Middle frontal gyrus (tissue), 1 donor: Measurements from ENCODE around the gene STIM1.
"Not testable (repeated sequence)": the region's sequence is repeated elsewhere in the genome, so short reads cannot be mapped to it uniquely, and the experiment has no call there.

Experiments used
- DNase-seq: peaks from one replicate; pipeline ENCODE4 v3.0.0-alpha.2; 2015; ENCODE audit warnings: low spot score; ENCODE audit errors: extremely low spot score

Gene STIM1

DNA sequence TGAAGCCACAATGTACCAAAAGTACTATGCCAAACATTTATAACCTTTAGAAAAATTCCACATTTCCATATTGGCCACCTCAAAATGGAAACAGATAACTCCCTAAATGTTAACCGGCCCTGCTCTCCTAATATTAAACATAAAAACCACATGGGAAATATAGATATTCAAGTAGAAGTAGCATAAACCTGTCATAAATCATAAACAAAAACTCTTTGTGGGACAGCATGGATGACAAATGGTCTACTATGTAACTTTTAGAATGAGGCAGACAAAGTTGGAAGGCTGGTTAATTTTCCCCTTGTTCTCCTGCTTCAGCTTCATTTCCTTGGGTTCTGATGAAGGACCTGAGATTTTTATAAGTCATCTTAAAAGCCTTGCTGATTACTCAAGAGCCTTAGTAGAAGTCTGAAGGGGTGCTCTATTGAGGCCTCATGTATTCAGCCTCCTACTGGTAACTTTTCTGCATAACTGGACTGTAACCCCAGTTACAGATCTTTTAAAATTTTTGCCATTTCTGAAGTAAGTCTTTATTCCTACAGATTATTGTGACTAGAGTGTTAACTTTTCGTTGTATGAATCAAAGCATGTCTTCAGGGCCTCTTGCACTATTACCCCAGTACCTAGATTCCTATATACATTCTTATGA is 116.4 kb downstream of the STIM1 start:
- DNase-seq, result no peak

DNA sequence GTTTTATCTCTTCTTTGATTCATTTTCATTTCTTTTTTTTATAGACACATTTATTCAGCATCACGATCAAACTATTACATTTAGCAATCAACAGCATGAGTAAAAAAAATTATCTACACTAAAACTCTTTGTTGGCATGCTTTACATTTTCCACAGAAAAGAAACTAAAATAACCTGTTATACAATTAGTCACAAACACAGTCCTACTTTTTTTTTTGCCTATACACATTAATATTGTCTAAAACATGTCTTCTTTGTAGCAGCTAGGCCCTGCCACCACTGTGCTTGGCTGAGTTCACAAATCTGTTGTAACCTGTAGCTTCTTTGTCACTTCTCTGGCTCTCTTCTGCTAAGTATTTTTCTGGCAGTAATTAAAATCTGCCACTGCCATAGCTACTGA is 117.0 kb downstream of the STIM1 start:
- DNase-seq, result no peak

DNA sequence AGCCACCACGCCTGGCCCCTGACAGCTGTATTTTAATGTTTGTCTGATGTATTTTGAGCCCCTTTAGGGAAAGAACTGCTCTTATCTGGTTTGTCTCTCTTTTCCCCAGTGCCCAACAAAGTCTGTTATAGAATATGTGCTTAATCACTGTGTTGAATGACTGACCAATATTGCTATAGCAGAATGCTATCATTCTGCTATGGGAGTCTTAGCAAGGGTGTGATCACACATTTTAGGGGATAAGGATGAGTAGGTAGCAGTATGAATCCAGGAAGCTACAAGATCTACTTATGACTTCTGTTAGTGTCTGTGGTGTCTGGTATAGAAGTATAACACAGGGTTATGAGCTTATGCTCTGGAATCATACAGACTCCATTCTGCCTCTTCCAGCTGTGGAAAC is 121.6 kb downstream of the STIM1 start:
- no peak for DNase-seq

DNA sequence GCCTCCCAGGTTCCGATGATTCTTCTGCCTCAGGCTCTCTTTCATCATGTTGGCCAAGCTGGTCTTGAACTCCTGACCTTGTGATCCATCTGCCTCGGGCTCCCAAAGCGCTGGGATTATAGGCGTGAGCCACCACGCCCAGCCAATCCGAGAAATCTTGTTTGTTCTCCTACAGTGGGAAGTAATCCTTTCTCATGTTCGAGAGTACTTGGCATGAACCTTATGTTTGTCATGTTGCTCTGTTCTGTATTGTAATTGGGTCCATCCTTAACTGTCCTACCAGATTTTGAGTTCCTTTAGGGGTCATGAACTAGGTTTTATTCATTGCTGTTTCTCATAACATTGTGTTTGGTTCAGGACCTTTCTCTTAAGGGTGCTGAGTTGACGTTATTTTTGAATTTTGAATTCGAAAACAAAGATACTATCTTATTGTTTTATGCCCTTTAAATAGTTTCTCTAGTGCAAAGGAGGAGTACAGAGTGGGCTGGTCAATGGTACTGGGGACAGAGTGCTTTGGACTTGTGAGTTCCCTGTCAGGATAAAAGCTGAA is 125.7 kb downstream of the STIM1 start:
- no peak for DNase-seq

DNA sequence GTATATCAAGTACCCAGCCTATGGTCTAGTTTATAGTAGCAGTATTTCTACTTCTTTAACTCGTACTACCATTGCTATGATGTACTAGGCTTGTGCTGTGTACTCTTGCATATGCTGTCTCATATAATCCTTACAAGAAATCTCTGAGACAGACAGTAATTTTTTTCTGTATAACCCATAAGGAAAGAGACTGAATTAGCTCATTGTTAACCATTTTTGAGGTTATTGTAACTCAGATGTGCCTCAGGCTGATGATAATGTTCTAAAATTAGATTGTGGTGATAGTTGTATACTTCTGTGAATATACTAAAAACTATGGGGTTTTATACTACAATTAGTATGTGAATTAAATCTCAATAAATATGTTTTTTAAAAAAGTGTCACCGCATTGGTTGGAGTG is 127.0 kb downstream of the STIM1 start:
- no peak for DNase-seq

DNA sequence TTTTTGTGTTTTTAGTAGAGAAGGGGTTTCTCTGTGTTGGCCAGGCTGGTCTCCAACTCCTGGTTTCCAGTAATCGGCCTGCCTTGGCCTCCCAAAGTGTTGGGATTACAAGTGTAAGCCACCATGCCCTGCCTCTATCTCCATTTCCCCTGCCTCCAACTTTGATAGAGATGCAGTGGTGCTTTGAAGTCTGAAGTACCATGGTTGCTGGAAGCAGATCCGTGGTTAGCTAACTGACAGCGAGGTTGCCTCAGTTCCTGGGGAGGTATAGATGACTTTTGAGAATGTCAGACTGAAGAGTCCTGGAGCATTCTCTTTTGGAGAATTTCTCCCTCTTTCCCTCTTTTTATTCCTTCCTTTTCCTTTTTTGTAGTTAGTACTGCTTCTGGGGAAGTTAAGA is 127.6 kb downstream of the STIM1 start:
- DNase-seq, result no peak

DNA sequence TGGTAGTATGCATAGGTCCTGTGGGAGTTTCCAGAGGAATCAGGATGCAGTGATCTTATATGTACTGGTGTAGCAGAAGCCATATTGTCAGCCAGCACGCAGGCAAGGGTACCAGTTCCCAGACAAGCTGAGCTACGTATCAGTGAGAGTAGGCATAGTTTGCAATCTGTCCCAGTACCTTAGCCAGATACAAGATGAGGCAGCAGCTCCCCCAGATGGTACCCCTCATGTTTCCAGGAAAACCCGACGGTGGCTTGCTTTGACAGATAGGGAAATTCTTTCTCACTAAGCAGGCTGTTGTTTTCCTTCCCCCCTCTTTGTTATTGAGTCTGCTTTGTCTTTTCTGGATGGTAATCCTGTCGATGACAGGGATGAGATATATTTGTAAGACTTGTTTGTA is 129.4 kb downstream of the STIM1 start:
- no peak for DNase-seq

DNA sequence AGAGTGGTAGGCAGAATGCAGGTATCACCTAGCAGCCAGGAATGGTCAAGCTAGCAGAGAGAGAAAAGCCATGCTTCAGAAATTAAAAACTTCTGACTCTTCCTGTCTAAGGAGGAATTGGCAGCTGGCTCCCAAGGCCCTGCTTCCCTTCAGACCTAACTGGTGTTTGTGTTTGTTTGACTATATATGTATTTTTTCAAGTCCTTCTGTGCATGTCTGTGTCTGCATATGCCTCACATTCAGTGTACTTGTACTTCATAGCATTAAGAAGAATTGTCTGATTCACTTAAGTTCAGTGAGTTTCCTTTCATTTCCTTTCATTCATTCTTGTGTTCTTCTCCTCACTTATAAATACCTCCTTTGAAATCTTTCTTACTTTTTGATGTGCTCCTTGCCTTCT is 130.2 kb downstream of the STIM1 start:
- no peak for DNase-seq

DNA sequence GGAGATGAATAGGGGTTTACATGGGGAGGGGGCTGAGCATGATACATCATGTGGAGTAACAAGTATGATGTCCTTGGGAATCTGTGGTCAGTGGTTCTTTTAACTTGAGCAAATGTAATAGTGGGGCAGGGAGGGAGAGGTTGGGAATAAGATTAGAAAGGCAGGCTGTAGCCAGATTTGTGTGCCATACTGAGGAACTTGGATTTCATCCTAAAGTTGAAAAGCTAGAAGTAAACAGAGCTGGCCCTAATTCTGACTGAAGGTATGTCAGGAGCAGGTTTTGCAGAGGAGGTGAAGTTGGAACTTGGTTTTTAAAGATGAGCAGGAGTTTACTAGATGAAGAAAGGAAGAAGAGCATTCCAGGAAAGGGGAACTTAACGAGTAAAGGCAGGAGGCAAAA is 130.8 kb downstream of the STIM1 start:
- no peak for DNase-seq

DNA sequence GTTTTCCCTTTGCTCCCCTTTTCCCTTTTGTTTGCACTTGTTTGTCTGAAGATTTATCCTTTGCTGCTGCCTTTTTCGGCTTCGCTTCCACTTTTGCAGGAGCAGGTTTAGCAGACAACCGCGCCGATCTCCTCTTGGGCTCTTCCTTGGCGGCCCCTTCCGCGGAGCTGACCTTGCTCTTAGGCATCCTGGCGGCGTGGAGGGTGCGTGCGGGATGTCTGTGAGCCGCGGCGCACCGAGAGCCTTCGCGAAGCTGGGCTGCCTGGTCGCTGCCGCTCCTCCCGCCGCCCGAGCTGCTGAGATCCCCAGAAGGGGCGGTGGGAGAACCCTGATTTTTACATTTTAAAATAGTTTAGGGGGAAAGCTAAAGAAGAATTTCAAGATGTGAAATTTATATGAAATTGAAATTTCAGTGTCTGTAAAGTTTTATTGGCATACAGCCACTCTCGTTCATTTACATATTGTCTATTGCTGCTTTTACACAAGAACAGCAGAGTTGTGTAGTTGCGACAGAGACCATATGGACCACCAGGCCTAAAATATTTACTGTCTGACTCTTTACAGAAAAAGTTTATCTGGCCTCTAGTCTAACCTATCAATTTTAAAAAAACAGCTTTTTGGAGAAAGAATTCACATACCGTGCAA is 133.9 kb downstream of the STIM1 start:
- DNase-seq, result no peak

DNA sequence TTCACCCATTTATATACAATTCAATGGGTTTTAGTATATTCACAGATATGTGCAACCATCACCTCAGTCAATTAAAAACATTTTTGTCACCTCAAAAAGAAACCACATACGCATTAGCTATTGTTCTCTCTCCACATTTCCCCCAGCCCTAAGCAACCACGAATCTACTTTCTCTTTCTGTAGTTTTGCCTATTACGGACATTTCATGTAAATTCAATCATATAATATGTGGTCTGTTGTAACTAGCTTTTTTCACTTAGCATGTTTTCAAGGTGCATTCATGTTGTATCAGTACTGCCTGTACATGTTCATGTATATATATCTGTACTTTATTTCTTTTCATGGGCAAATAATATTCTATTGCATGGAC is 134.4 kb downstream of the STIM1 start:
- no peak for DNase-seq

DNA sequence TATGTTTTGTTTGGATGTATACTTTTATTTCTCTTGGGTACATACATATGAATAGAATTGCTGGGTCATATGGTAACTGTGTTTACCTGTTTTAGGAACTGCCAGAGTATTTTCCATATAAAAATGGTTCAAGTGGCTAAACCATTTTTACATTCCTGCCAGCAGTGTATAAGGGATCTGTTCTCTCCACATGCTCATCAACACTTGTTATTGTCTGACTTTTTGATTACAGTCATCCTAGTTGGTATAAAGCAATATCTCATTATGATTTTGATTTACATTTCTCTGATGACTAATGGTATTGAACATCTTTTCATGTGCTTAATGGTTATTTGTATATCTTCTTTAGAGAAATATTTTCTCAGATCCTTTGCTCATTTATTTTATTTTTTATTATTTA is 134.9 kb downstream of the STIM1 start:
- no peak for DNase-seq

DNA sequence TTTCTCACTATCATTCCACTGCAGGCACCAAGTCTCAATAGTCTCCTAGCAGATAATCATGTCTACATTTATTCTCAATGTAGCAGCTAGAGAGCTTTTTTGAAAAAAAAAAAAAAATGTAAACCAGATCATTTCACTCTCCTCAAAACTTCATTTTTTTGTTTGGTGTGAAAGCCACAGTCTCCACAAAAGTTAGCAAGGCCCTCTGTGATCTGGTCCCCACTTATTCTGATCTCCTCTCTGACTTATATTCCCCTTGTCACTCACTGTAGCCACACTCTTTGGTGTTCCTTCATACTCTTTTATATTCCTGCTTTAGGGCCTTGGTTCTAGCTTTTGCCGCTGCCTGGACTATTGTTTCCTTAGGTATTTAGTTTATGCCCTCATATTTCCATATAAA is 137.5 kb downstream of the STIM1 start:
- no peak for DNase-seq

DNA sequence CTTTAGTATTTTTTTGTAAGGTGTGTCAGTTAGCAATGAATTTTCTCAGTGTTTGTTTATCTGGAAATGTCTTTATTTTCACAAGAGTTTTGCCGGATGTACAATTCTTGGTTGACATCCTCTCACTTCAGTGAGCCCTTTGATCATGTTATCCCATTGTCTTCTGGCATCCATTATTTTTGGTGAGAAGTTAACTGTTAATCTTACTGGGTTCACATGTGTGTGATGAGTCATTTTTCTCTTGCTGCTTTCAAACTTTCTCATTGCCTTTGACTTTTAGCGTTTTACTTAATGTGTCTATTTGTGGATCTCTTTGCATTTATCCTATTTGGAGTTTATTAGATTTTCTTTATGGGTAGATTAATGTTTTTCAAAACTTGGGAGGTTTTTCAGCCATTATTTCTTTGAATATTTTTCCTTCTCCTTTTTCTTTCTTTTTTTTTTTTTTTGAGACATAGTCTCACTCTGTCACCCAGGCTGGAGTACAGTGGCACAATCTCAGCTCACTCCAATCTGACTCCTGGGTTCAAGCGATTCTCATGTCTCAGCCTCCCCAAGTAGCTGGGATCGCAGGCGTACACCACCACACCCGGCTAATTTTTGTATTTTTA is 138.7 kb downstream of the STIM1 start:
- no peak for DNase-seq

DNA sequence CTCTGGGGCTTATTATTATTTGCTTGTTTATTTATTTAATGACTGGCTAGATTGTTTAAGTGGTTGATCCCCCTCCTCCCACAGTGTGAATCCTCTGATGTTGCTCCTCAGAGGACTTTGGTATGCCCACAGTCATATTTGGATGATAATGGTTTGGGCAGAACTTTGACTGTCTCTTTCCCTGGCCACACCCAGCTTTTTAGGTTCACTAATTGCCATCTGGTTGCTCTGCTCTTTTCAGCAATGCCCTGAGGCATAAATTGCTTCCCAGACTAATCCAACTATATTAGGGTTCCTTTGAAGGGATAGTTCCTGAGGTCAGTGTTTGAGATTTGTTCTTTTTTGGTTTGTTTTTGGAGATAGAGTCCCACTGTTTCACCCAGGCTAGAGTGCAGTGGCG is 139.8 kb downstream of the STIM1 start:
- DNase-seq, result no peak

DNA sequence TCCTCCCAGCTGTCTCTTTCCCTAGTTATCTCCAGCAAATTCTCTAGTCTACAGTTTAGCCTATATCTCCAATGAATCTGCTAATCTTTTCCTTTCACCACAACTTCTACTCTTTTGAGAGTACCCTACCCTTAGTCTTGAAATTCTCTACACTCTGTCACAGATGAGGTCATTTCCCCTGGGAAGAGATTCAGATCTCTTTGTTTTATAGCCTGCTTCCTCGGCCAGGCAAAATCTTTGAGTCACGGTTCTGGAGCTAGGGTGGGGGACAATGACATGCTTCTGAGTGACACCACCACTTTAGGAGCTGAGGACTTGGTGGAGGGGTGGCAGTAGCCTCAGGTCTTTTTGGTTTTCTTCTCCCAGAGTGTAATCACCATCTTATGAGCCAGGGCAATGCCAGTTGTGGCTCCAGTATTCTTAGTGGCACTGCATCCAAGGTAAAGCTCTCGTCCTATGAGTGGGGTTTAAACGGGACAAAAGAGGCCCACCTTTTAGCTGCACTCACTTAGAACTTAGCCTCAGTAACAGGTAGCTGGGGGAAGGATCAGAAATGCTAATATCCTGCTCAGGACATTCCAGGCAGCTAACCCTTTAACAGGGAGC is 140.6 kb downstream of the STIM1 start:
- no peak for DNase-seq

DNA sequence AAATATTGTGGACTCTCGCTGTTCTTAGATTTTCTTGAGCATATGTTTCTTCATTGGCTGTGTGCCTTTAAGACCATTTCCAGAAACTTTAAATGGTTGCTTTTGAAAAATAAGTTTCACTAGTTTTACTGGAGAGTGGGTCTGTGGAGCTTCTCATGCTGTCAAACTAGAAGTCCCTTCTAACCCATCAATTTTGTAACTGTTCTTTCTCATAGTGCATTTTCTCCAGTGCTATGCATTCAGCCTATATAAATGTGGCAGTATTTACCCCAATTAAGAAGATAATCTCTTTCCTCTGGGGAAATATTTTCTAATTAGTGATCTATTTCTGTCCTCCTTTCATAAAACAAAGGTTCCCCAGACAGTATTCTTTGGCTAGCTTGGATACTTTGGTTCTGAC is 141.2 kb downstream of the STIM1 start:
- no peak for DNase-seq

DNA sequence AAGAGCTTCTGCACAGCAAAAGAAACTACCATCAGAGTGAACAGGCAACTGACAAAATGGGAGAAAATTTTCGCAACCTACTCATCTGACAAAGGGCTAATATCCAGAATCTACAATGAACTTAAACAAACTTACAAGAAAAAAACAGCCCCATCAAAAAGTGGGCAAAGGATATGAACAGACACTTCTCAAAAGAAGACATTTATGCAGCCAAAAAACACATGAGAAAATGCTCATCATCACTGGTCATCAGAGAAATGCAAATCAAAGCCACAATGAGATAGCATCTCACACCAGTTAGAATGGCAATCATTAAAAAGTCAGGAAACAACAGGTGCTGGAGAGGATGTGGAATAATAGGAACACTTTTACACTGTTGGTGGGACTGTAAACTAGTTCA is 149.3 kb downstream of the STIM1 start:
- not testable (repeated sequence) for DNase-seq

DNA sequence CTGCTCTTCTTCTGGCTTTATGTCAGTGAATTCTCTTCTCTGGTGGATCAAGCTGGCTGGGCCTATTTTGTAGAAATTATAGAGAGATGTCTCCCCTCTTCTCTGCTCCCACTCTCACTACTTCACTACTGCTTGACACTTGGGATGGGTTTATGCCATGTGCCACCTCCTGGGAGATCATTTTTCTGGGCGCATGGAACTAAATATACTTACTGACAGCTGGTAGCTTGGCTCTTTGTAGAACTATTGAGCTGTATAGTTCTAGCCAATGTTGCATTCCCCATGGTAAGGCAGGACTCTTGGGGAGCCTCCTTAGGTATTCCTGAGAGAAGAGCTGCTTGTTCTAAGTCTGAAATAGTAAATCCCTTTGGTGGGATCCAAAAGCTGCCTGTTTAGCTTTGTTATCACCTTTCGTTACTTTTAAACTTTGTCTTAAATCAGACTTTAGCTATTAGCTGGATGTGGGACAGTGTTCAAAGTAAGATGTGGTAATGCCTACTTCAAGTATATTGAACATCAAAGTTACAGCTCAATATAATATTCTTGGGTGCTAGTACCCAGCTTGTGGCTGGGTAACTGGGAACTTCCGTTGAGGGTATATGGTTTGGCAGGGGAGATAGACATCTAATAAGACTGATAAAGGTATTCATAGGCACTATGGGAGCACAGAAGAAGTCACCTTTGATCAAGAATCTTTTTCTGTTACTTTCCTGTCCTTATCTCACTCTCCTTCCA is 151.6 kb downstream of the STIM1 start:
- no peak for DNase-seq

DNA sequence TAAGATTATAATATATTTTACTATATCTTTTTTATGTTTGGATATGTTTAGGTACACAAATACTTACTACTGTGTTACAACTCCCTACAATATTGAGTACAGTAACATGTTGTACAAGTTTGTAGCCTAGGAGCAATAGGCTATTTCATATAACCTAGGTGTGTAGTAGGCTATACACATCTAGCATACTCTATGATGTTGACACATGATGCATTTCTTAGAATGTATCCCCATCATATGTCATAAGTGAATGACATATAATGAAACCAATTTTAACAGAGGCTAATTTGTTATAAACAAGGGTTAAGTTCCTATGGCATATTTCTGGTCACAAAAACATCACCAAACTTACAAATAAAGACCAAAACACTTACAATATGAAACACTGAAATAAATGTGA is 152.7 kb downstream of the STIM1 start:
- DNase-seq, result no peak

DNA sequence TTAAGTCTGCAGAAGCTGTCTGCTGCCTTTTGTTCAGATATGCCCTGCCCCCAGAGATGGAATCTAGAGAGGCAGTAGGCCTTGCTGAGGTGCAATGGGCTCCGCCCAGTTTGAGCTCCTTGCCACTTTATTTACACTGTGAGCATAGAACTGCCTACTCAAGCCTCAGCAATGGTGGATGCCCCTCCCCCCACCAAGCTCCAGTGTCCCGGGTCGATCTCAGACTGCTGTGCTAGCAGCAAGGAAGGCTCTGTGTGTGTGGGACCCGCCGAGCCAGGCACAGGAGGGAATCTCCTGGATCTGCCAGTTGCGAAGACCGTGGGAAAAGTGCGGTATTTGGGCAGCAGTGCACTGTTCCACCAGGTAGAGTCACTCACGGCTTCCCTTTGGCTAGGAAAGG is 161.1 kb downstream of the STIM1 start:
- DNase-seq, result not testable (repeated sequence)

DNA sequence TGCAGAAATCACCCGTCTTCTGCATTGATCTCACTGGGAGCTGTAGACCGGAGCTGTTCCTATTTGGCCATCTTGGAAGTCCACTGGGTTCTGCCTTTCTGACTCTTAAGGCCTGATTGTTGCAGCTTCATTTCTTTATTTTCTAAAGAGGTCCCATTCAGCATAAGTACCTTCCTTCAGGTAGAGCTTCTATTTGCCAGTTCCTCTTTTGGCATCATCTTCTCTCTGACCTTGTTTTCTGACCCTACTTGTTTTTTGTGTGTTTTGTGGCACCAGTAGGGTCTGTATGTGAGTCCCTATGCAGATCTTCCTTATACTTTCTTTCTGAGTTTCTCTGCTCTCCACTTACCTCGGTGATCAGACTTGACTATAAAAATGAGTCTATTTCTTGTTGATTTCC is 161.7 kb downstream of the STIM1 start:
- no peak for DNase-seq
